ENCODE results near the gene ARFRP1.

The ARFRP1 gene

DNA sequence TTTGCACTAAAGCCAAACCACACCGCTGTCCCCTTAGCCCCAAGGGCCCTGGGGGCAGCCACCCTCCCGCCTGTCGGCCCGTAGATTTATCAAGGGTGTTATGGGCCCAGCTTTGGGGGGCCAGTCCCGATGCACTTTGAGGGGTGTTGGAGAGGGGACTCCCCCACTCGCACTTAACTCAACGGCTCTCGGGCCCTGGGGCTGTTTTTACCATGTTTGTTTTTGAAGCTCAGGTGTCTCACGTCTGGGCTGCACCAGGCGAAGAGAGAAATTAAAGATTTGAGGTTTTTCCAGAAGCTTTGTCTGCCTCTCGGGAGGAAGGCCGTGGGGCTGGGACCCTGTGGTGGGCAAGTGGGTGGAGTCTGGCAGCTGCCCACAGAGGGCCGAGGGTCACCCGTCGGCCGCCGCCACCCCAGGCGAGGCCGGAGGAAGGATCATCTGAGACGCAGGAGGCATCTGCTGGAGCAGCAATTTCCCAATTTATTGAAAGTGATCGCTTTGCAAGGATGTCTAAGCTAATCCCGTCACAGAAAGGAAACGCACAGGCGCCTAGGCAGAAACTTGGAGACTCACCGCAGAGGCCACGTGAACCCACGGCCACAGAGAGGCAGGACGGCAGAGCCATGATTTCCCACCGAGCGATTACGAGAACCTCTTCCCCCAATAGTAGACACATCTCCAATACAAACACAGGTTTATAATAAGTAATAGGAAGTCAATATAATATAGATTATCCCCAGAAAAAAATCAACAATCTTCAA is 35.6 kb upstream of the ARFRP1 start:
- no peak for ATAC-seq

DNA sequence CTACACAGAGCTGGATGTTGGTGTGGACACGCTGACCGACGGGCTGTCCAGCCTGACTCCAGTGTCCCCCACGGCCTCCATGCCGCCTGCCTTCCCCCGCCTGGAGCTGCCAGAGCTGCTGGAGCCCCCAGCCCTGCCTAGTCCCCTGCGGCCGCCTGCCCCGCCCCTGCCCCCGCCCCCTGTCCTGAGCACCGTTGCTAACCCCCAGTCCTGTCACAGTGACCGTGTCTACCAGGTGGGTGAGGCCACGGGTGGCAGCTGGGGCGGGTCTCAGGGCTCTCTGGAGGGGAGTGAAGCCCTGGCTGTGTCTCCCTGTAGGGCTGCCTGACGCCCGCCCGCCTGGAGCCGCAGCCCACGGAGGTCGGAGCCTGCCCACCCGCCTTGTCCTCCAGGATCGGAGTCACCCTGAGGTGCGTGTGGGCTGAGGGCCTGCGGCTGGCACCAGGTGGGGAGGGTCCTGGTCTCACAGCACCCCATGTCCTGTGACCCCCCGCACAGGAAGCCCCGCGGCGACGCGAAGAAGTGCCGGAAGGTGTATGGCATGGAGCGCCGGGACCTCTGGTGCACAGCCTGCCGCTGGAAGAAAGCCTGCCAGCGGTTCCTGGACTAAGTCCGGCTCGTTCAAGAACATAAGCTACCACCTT is 34.7 kb upstream of the ARFRP1 start:
- ATAC-seq = no peak

GRCh38 chr20:63741676-63742380 is 34.1 kb upstream of the ARFRP1 start:
- no peak for ATAC-seq

DNA sequence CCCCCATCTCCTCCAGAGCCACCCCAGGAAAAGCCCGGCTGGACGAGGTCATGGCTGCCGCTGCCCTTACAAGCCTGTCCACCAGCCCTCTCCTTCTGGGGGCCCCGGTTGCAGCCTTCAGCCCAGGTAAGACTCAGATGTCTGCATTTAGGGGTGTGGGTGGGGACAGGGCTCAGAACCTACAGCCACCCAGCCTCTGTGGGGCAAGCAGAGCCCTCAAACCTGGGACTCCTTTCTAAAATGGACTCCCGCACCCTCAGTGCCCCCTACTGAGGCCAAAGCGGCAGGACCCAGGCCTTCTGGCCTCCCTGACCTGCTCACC is 33.5 kb upstream of the ARFRP1 start:
- ATAC-seq = no peak

DNA sequence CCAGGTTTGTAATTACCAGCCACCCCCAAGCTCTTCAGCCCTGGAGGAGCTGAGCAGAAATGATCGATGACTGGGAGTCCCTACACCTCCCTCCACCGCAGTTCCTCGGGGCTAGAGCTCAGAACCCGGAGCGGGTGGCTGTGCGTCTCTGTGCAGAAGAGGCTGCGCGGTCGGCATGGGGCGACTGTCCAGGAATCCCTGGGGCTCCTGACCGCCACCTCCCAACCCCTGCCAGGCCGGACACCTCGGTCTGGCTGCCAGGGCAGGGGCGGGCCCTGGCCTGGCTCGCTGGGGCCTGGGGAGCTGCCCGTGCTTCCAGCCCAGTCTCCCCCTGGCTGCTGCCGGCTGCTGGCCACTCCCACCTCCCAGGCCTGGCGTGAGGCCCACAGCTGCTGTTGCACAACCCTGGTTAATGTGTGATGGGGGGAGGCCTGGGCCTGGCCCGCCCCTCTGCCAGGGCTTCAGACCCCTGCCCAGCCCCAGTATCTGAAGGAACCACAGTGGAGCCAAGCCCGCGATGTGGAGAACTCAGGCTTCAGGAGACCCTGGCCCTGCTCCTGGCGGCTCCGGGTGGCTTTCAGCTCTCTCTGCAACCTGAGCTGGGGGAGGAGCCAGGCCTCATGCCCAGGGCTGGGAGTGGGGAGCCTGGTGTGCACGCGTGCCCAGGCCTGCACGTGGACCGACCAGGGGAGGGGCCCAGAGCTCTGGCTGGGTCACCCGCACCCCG is 33.0 kb upstream of the ARFRP1 start:
- ATAC-seq = no peak

DNA sequence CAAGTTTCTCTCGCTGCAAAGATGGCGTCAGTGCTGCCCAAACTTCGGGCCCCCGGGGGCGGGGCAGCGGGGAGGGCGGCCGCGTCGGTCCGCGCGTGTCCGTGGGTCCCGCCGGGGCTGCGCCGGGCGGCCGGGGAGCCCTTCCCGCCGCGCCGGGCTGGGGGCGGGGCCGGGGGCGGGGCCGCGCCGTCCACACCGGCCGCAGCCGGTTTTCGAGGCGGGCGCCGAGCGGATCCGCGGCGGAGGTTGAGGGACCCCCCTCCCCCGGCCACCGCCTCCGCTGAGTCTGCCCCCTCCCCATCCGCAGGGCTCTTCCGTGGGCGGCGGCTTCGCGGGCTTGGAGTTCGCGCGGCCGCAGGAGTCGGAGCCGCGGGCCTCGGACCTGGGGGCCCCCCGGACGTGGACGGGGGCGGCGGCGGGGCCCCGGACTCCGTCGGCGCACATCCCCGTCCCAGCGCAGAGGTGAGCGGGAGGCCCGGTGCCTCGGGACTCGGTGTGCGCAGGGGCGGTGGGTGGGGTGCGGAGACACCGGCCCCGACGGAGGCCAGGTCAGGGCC is 32.4 kb upstream of the ARFRP1 start:
- ATAC-seq = peak; percentile 2 to 7

DNA sequence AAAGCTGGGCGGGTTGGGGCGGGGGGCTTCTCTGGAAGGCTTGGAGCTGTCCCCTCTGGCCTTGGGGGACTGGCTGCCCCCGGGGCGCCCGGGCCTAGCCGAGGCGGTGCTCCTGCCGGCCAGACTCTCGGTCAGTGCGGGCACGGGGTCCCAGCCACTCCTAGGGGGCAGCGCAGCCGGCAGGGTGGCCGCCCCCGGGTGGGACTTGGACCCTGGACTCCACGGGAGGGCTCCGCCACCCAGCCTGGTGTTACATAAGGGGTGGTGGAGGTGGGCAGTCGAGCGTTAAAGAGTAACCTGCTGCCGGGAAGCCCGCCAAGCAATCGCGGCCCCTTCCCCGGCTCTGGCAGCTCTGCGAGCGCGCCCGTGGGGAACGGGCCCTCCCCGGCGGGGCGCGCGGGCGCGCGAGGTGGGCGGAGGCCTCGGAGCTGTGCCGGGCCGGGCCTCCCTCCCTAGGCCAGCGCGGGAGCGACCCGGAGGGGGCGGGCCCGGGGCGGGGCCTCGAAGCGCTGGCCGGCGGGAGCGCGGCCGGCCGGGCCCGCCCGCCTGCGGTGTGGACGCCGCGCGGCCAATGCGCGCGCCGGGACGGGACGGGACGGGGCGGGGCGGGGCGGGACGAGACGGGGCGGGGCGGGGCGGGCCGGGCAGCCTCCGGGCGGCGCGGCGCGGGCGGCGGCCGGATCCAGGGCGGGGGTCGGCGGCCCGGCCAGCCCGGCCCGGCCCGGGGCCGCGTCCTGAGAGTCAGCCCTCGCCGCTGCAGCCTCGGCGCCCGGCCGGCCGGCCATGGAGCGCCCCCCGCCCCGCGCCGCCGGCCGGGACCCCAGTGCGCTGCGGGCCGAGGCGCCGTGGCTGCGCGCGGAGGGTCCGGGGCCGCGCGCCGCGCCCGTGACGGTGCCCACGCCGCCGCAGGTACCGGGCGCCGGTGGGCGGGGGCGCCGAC is 31.6 kb upstream of the ARFRP1 start, which contains the start of gene SLC2A4RG:
Gene SLC2A4RG, plus strand, starts transcription at position 647 of the 940 bp plus-strand sequence. Its CDS starts 137 bp downstream, at position 784.
- ATAC-seq = peak; percentile 54 to 61

- ATAC-seq = no peak
These were observed 30.9 kb upstream of the ARFRP1 start for GRCh38 chr20:63738687-63739129.

GRCh38 chr20:63737945-63738686 is 30.3 kb upstream of the ARFRP1 start:
- ATAC-seq = peak; percentile 14 to 18

DNA sequence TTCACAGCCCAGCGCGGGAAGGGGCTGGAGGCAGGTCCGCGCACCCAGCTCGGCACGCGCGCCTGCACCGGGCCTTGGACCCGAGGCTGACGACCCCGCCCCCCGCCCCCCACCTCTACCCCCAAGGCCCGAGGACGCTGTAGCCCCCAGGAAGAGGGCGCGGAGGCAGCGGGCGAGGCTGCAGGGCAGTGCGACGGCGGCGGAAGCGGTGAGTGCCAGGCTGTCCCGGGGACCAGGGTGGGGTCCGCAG is 29.8 kb upstream of the ARFRP1 start:
- ATAC-seq = peak; percentile 0 to 2

GRCh38 chr20:63736893-63737694 is 29.3 kb upstream of the ARFRP1 start:
- peak; percentile 33 to 34 for ATAC-seq

- peak; percentile 43 to 47 for ATAC-seq
These were observed 28.3 kb upstream of the ARFRP1 start, which contains the start of gene LIME1 for GRCh38 chr20:63735859-63736718. LIME1 (plus strand) TSS chr20:63736664; CDS start chr20:63737550, 886 bp downstream.

GRCh38 chr20:63734946-63735858 is 27.4 kb upstream of the ARFRP1 start:
- no peak for ATAC-seq

DNA sequence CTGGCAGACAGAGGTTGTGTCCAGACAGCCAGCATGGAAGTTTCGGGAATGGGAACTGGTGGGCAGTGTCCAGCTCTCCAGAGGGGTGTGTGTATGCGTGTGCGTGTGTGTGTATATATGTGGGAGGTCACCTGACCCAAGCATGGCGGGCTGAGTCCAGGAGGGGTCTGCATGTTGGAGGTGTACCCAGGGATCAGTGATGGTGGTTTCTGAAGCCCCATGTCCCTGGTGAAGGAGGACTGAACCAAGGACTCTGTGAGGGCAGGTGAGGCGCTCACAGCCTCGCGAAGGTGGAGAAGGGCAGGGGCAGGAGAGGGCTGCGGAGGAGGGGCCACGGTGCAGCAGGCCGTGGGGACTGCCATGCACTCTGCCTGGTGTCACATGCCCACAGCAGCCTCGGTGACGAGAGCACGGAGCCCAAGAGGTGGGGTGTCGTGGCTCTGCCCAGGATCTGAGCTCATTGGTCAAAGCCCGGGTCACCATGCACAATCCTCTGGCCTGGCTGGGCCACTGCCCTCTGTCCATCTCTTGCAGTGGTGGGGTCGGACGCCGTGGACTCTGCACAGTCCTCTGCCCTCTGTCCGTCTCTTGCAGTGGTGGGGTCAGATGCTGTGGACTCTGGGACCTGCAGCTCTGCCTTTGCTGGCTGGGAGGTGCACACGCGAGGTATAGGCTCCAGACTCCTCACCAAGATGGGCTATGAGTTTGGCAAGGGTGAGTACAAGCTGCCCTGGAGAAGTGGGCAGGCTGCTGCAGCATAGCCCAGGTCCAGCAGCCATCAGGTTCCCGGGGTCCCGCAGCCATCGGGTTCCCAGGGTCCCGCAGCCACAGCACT is 26.6 kb upstream of the ARFRP1 start:
- ATAC-seq = no peak

GRCh38 chr20:63733579-63734081 is 25.9 kb upstream of the ARFRP1 start:
- ATAC-seq = no peak

- no peak for ATAC-seq
These were observed 25.3 kb upstream of the ARFRP1 start for GRCh38 chr20:63733117-63733516.
